Measurements from ENCODE around the gene METTL16. TPM values are rescaled to one million over a fixed set of nuclear protein-coding genes. Genes with fewer than 3 reads are reported as not detected.

Gene METTL16
- polyA plus RNA-seq, 1 of the 3 experiments (the other 2 are of a cell fraction): 8.1 TPM

DNA sequence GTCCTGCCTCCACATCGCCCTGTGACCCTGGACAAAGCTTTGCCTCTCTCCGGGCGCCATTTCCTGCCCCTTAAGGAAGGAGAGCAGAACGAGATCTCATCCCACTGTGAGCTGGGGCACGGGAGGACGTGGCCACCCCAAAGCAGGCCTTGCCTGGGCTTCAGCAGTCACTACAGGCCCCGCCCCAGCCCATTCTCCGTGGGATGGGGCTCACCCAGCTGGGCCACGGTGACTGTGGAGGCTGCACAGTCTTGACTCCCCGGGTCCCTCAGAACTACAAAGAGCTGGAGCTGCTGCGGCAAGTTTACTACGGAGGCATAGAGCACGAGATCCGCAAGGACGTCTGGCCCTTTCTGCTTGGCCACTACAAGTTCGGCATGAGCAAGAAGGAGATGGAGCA is 139.0 kb downstream of the METTL16 start:
- no peaks in the 10 kb centered on the region for H3K27me3 ChIP-seq (ENCODE audit: insufficient read depth)
- no peaks in the 10 kb centered on the region for H4K20me1 ChIP-seq (ENCODE audit: insufficient read depth)
- no peaks in the 10 kb centered on the region for H3F3A ChIP-seq (replicated peaks; ENCODE audit: insufficient read depth)
- no peaks in the 10 kb centered on the region for H3K9me3 ChIP-seq
- H3K9me2 ChIP-seq: no peaks in the 10 kb centered on the region
- H3K9ac ChIP-seq: no peak overlapping the region
- no peak overlapping the region for H2AFZ ChIP-seq (ENCODE audit: low read depth)
- ChIA-PET POLR2A (no interaction called here), CTCF (interaction anchor here (2.4 to 26.4 kb wide), 3 partner anchors 10 to 36 kb away, joined by 8 to 654 read pairs (median 88); partner anchors contain the start of gene MNT)
- H3K4me2 ChIP-seq: no peak overlapping the region
- H3K27ac ChIP-seq (ENCODE audit: low read depth in 2 of 2, low read length in 1 of 2): no peak overlapping the region
- no peak overlapping the region for H3K4me3 ChIP-seq (ENCODE audit: low read depth in 2 of 2, low read length in 1 of 2)
- no peaks in the 10 kb centered on the region for H3K79me2 ChIP-seq (ENCODE audit: insufficient read depth)
- no peaks in the 10 kb centered on the region; a peak in 1 of 4 replicates for H3K4me1 ChIP-seq (ENCODE audit: control insufficient read depth in 1 of 2, insufficient read depth in 2 of 2, low read depth in 1 of 2, low read length in 1 of 2)
- DNase-seq: peak; percentile 21
- TF ChIP-seq EP300 (IDR thresholded peaks at IDR 0.05; ENCODE audit: borderline replicate concordance in 1 of 2, low read depth in 1 of 2, low read length in 1 of 2) (no peak), POLR2AphosphoS5 (IDR thresholded peaks at IDR 0.05; ENCODE audit: low read depth, low read length) (no peak), FOSL2 (IDR thresholded peaks at IDR 0.05; ENCODE audit: borderline replicate concordance, low read depth) (no peak), RFX5 (IDR thresholded peaks at IDR 0.05; ENCODE audit: low read length) (no peak), RCOR1 (IDR thresholded peaks at IDR 0.05; ENCODE audit: low read length) (no peak)
- 95% methylated on average over 8 of the region's 16 CpGs for WGBS (ENCODE audit: low lambda C conversion rate)
- H3K36me3 ChIP-seq (replicated peaks in 1 of 2; ENCODE audit: control insufficient read depth in 1 of 2, insufficient read depth in 2 of 2, low read length in 1 of 2): peaks cover 3 to 72% of the 10 kb centered on the region in 2 experiments

DNA sequence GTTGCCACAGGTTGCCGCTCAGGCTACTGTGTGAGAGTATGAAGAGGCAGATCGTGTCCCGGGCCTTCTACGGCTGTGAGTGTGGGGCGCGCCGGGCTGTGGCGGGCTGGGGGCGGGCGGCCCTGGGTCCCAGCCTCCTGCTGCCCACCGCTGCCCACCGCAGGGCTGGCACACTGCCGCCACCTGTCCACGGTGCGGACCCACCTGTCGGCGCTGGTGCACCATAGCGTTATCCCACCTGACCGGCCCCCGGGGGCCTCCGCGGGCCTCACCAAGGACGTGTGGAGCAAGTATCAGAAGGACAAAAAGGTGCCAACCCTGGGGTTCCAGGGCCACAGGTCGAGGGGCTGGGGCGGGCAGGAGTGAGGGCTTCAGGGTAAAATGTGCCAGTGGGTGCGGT is 139.5 kb downstream of the METTL16 start:
- ChIA-PET POLR2A (no interaction called here), CTCF (interaction anchor here (2.4 to 26.4 kb wide), 3 partner anchors 10 to 37 kb away, joined by 8 to 654 read pairs (median 88); partner anchors contain the start of gene MNT)
- WGBS (ENCODE audit: low lambda C conversion rate): 89% methylated on average over 9 of the region's 26 CpGs
- no peak overlapping the region for H3K9ac ChIP-seq
- no peaks in the 10 kb centered on the region for H3K9me2 ChIP-seq
- DNase-seq: no peak
- no peaks in the 10 kb centered on the region for H3K9me3 ChIP-seq
- no peaks in the 10 kb centered on the region for H3F3A ChIP-seq (replicated peaks; ENCODE audit: insufficient read depth)
- H2AFZ ChIP-seq (ENCODE audit: low read depth): no peak overlapping the region
- H3K27ac ChIP-seq (ENCODE audit: low read depth in 2 of 2, low read length in 1 of 2): no peak overlapping the region
- H3K4me1 ChIP-seq (ENCODE audit: control insufficient read depth in 1 of 2, insufficient read depth in 2 of 2, low read depth in 1 of 2, low read length in 1 of 2): no peaks in the 10 kb centered on the region; a peak in 1 of 4 replicates
- peaks cover 3 to 76% of the 10 kb centered on the region in 2 experiments for H3K36me3 ChIP-seq (replicated peaks in 1 of 2; ENCODE audit: control insufficient read depth in 1 of 2, insufficient read depth in 2 of 2, low read length in 1 of 2)
- no peaks in the 10 kb centered on the region for H4K20me1 ChIP-seq (ENCODE audit: insufficient read depth)
- H3K27me3 ChIP-seq (ENCODE audit: insufficient read depth): no peaks in the 10 kb centered on the region
- H3K79me2 ChIP-seq (ENCODE audit: insufficient read depth): no peaks in the 10 kb centered on the region
- H3K4me3 ChIP-seq (ENCODE audit: low read depth in 2 of 2, low read length in 1 of 2): no peak overlapping the region
- TF ChIP-seq YY1 (IDR thresholded peaks at IDR 0.05; ENCODE audit: low read depth) (no peak), SMC3 (IDR thresholded peaks at IDR 0.05; ENCODE audit: low read depth, low read length) (no peak), GATA2 (CRISPR knock-in tag; IDR thresholded peaks at IDR 0.05) (no peak), NFIC (IDR thresholded peaks at IDR 0.05; ENCODE audit: borderline replicate concordance) (no peak), POLR2AphosphoS5 (IDR thresholded peaks at IDR 0.05; ENCODE audit: low read depth, low read length) (no peak), MXI1 (IDR thresholded peaks at IDR 0.05; ENCODE audit: low read depth, low read length) (no peak), RAD21 (IDR thresholded peaks at IDR 0.05; ENCODE audit: low read length) (no peak), GABPA (IDR thresholded peaks at IDR 0.05; ENCODE audit: low read depth) (no peak), RFX5 (IDR thresholded peaks at IDR 0.05; ENCODE audit: low read length) (no peak)
- TF ChIP-seq, protein P1, sequence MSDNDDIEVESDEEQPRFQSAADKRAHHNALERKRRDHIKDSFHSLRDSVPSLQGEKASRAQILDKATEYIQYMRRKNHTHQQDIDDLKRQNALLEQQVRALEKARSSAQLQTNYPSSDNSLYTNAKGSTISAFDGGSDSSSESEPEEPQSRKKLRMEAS (IDR thresholded peaks at IDR 0.05; ENCODE audit: low read depth): no peak
- TF ChIP-seq, protein P2, sequence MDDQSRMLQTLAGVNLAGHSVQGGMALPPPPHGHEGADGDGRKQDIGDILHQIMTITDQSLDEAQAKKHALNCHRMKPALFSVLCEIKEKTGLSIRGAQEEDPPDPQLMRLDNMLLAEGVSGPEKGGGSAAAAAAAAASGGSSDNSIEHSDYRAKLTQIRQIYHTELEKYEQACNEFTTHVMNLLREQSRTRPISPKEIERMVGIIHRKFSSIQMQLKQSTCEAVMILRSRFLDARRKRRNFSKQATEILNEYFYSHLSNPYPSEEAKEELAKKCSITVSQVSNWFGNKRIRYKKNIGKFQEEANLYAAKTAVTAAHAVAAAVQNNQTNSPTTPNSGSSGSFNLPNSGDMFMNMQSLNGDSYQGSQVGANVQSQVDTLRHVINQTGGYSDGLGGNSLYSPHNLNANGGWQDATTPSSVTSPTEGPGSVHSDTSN (IDR thresholded peaks at IDR 0.05): no peak
- TF ChIP-seq, protein P3, sequence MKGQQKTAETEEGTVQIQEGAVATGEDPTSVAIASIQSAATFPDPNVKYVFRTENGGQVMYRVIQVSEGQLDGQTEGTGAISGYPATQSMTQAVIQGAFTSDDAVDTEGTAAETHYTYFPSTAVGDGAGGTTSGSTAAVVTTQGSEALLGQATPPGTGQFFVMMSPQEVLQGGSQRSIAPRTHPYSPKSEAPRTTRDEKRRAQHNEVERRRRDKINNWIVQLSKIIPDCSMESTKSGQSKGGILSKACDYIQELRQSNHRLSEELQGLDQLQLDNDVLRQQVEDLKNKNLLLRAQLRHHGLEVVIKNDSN (IDR thresholded peaks at IDR 0.05; ENCODE audit: borderline replicate concordance, low read depth): no peak
- TF ChIP-seq, protein P4, sequence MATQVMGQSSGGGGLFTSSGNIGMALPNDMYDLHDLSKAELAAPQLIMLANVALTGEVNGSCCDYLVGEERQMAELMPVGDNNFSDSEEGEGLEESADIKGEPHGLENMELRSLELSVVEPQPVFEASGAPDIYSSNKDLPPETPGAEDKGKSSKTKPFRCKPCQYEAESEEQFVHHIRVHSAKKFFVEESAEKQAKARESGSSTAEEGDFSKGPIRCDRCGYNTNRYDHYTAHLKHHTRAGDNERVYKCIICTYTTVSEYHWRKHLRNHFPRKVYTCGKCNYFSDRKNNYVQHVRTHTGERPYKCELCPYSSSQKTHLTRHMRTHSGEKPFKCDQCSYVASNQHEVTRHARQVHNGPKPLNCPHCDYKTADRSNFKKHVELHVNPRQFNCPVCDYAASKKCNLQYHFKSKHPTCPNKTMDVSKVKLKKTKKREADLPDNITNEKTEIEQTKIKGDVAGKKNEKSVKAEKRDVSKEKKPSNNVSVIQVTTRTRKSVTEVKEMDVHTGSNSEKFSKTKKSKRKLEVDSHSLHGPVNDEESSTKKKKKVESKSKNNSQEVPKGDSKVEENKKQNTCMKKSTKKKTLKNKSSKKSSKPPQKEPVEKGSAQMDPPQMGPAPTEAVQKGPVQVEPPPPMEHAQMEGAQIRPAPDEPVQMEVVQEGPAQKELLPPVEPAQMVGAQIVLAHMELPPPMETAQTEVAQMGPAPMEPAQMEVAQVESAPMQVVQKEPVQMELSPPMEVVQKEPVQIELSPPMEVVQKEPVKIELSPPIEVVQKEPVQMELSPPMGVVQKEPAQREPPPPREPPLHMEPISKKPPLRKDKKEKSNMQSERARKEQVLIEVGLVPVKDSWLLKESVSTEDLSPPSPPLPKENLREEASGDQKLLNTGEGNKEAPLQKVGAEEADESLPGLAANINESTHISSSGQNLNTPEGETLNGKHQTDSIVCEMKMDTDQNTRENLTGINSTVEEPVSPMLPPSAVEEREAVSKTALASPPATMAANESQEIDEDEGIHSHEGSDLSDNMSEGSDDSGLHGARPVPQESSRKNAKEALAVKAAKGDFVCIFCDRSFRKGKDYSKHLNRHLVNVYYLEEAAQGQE (IDR thresholded peaks at IDR 0.05; ENCODE audit: low read depth, low read length): no peak
- no peak overlapping the region for H3K4me2 ChIP-seq

Data from SK-N-SH (cell line).